ENCODE results near the gene DNAJC4.
A peak's percentile ranks its signal among the peaks of the same experiment; 100 is the strongest.
"Not testable (repeated sequence)": the region's sequence is repeated elsewhere in the genome, so short reads cannot be mapped to it uniquely, and the experiment has no call there.

DNAJC4 gene

DNA sequence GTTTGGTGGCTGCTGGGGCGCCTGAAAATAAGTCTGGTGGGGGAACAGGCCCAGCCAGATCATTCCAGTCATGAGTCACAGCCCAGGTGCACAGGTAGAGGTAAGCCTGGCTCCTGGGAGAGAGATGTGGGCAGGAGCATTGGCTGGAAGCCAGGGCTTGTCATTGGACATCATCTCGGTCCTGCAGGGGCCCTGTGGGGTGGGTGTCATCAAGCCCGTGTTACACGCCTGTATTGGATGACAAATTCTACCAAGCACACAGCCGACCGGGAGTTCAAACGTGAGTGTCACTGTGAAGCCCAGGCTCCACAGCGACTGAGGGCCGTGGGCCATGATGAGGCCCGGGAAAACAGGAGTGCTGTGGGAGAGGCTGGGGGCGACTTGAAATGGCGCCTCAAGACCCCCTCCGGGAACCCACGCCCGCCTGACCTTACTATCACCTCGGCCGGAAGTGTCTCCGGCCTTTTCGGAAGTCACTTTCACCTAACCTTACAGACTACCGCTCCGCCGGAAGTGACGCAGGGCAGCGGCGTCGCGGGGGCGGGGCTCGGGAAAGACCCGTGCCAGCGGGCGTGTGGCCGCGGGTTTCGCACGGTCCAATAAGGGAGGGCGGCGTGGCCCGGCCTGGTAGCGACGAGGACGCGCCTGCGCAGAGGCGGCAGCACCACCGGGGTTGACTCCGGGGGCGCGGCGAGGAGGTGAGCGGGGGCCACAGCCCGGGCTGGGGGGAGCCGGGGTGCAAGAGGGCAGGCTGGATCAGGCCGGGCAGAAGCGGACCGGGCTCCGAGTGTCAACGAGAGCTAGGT is 10.3 kb downstream of the DNAJC4 start, which contains the start of gene FKBP2:
Gene FKBP2 (plus strand): TSS at position 661 of the 806 bp plus-strand sequence. CDS start 1,293 bp downstream, outside the sequence.
- peak; percentile 89 for DNase-seq (ENCODE audit: low read depth)
- peak within 1 kb of the TSS; percentile 84 for H3K4me3 ChIP-seq (ENCODE audit: low read depth, low read length)

DNA sequence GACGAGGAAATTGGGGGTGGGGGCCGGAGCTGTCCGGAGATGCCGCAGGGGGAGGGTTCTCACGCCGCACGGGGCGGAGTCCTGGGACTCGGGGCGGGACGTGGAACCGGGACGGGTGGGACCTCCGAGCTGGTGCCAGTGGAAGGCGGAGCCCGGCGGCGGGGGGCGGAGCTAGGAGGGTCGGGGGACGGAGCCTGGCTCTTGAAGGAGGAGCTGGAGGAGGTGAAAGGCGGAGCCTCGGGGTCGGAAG is 10.8 kb downstream of the DNAJC4 start:
- DNase-seq (ENCODE audit: low read depth): peak; percentile 95
- H3K4me3 ChIP-seq (ENCODE audit: low read depth, low read length): peak overlapping the region; percentile 84

- DNase-seq (ENCODE audit: low read depth): no peak
- peak overlapping the region; percentile 84 for H3K4me3 ChIP-seq (ENCODE audit: low read depth, low read length)
Observed at GRCh38 chr11:64241491-64242374, 11.4 kb downstream of the DNAJC4 start.

- H3K4me3 ChIP-seq (ENCODE audit: low read depth, low read length): peak overlapping the region; percentile 84
- no peak for DNase-seq (ENCODE audit: low read depth)
Observed at GRCh38 chr11:64243236-64243854, 13.0 kb downstream of the DNAJC4 start.

GRCh38 chr11:64244107-64244506 is 13.8 kb downstream of the DNAJC4 start:
- peak overlapping the region; percentile 7 for H3K4me3 ChIP-seq (ENCODE audit: low read depth, low read length)

DNA sequence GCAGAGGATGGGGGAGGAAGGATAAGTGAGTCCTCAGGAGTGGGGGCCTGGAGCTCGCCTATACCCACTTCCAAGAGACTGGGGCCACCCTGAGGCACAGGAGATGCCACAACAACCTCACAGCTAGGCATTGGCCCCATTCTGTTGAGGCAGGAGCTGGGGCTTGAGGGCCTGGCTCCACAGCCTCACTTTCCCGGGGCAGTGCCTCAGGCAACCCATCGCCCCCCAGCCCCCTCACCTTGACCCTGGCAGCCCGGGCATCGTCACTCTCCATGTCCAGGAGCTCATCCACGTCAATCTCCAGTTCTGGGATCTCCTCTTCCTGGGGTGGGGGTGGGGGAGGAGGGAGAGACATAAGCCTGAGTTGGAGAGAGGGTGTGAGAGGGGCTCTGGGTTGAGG is 14.6 kb downstream of the DNAJC4 start:
- peak overlapping the region; percentile 91 for H3K4me3 ChIP-seq (ENCODE audit: low read depth, low read length)
- DNase-seq (ENCODE audit: low read depth): no peak

More at GRCh38 chr11:64244107-64244506, 13.8 kb downstream of the DNAJC4 start:
- DNase-seq (ENCODE audit: low read depth): no peak

GRCh38 chr11:64245401-64245796 is 15.1 kb downstream of the DNAJC4 start:
- no peak for DNase-seq (ENCODE audit: low read depth)
- peak overlapping the region; percentile 91 for H3K4me3 ChIP-seq (ENCODE audit: low read depth, low read length)

- peak; percentile 81 for DNase-seq (ENCODE audit: low read depth)
- H3K4me3 ChIP-seq (ENCODE audit: low read depth, low read length): peak overlapping the region; percentile 91
Observed at GRCh38 chr11:64245797-64246620, 15.7 kb downstream of the DNAJC4 start.

DNA sequence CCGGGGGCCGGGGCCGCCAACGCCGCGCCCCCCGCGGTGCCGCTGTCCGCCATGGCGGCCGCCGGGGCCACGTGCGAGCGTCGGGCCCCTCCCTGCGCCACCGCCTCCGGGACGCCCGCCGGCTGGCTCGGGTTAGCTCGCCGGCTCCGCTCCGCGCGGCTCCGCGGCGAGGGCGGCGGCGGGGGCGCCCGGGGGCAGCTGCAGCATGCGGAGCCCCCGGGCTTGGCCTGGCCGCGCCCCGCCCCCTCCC is 16.2 kb downstream of the DNAJC4 start:
- peak overlapping the region; percentile 91 for H3K4me3 ChIP-seq (ENCODE audit: low read depth, low read length)
- DNase-seq (ENCODE audit: low read depth): not testable (repeated sequence)

DNA sequence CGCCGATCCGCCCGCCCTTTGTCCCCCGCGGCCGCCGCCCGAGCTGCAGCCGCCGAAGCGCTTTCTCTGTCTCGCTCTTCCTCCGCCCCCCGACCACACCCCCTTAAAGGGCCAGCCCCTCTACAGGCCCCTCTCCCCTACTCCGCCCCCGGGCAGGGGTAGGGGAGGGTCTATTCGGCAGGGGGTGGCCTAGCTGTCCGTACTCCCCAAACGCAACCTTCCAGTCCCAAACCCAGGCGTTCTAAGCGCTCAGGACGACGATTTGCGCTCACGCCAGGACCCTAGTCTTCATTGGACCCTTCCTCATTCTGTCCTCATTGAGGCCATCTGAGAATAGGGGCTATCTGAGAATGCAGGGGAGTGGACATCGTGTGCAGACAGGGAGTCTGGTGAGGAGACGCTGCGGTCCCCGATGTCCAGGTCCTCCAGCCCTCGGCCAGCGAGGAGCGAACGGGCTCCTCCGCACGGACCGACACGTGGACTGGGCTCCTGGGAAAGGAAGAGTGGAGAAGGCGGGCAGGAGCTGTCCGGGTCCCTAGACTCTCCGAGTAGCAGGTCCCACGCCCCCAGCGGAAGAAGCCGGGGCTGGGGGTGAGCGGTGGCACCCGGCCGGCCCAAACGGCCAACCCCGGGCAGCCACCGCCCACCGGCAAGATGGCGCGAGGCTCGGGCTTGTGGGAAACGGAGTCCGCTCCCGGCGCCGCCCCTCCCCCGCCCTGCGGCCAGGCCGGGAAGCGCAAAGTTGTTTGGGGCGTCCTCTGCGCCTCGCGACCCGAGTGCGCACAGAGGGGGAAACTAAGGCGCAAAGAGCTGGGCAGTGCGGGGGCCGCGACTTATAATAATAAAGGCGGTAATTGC is 16.8 kb downstream of the DNAJC4 start, which contains the start of gene PPP1R14B:
Gene PPP1R14B (minus strand): TSS at position 73 of the 858 bp plus-strand sequence. CDS start 270 bp downstream, outside the sequence.
- DNase-seq (ENCODE audit: low read depth): peak; percentile 51
- peak within 1 kb of the TSS; percentile 91 for H3K4me3 ChIP-seq (ENCODE audit: low read depth, low read length)

DNA sequence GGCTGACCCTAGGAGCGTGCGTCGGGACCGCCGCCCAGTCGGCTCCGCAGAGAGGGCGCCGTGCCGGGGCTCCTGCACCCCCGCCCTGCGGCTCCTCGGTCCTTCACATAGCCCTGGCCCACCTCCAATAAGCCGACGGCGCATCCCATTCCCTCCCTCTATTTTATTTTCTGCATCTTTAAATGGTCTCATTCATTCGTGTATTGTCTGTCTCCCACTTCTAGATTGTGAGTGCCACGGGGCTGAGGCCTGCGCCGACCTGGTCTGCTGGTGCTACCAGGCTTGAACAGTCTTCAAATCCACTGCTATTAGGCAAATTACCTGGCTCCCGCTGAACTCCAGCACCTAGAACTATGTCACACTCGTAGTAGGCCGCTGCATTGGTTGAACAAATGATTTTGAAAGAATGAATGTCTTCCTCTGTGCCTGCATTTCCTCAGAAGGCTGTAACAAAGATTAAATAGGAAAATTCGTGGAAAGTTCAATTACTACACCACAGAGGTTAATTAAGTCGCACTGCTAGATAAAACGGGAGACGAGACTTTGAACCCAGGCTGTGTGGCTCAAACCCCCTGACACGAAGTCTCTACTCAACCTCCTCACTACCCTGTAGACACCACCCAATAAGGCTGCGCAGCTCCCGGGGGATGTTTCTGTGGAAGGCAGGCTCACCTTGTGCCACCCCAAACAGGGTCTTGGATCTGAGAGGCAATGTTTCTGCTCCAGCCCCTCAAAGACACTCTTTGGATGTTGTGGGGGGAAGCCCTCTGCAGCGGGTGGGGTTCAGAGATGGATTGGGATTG is 17.6 kb downstream of the DNAJC4 start:
- no peak for DNase-seq (ENCODE audit: low read depth)
- peak overlapping the region; percentile 72 for H3K4me3 ChIP-seq (ENCODE audit: low read depth, low read length)

DNA sequence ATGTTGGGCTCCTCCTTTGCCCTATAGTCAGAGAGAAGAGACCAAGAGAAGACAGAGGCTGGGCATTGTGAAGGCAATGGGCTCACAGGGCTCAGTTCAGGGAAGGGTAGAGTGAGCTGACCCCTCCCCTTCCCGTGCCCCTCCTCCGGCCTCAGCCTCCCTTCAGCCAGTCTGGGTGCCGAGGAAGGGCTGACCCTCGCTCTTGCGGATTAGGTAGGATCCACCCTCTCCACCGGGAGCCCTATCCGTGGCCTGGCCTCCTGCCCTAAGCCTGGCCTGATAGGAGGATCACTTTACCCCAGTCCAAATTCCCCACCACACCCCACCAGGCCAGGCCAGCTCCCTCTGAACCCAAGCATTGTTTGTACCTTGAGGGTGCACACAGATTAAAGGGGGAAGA is 18.2 kb downstream of the DNAJC4 start:
- no peak for DNase-seq (ENCODE audit: low read depth)
- H3K4me3 ChIP-seq (ENCODE audit: low read depth, low read length): no peak overlapping the region

- no peak for DNase-seq (ENCODE audit: low read depth)
Observed at GRCh38 chr11:64249038-64249437, 18.7 kb downstream of the DNAJC4 start.

DNA sequence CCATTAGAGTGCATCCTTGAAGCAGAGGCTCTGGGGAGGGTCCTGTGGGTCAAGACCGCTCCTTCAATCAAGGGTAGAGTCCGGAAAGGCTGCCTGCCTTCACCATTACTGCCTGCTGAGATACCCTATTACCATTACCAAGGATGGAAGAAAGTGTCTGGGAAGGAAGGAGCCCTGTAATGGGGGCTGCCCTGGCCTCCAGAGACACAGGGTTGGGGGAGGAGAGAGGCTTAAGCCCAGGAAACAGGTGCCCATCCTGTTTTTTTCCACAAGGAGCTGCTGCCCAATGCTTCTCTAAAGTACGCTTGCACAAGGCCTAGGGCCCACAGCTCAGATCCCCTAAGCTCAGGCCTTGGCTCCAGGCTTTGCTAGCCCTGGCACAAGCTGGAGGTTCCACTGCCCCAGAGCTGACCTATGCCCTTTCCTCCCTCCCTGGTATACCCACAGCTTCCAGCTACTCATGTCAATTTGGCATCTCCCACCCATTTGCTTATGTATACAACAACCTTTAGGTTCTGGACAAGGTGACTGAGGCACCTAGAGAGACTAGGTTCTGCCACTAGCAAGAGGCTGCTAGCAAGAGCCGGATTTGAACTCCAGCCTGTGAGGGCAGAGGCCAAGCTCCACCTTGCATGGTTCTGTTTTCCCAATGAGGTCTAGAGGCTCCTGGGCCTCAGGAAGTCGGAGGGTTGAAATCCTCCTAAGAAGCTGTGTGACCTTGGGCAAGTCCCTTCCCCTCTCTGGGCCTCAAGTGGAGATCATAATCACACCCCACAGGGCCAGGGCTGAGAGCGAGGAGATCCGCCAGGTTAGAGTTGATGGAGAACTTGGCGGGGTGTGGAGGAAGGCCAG is 19.4 kb downstream of the DNAJC4 start:
- DNase-seq (ENCODE audit: low read depth): no peak
- no peak overlapping the region for H3K4me3 ChIP-seq (ENCODE audit: low read depth, low read length)

More at GRCh38 chr11:64249038-64249437, 18.7 kb downstream of the DNAJC4 start:
- H3K4me3 ChIP-seq (ENCODE audit: low read depth, low read length): no peak overlapping the region

- DNase-seq (ENCODE audit: low read depth): no peak
Observed at GRCh38 chr11:64250415-64251015, 20.2 kb downstream of the DNAJC4 start.

DNA sequence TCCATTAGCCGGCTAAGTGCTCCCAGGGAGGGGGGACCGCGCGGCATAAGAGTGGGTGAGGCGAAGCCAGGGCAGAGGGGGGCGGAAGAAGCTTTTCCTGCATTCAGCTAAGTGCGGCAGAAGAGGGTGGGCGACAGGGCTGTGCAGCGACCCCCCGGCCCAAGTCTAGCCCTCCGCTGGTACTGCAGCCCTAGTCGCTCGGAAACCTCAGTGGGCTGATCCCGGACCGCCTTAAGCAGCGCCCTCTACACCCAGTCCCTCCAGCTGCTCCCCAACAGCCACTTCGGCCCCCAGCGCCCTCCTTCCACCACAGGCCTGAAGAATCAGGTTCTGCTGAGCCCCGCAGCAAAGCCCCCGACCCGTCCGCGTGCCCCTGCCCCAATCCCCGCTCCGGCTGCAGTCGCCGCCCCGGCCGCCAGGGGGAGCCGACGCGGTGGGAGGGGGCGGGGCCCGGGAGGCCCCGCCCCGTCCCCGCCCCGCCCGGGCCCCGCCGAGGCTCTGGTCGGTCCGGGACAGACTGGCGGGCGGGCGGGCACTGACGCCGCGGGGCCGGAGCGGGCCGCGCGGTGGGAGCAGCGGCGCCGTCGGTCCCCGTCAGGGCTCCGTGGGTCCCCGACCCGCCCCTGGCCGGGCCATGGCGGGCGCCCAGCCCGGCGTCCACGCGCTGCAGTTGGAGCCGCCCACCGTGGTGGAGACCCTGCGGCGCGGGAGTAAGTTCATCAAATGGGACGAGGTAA is 20.8 kb downstream of the DNAJC4 start, which contains the start of gene PLCB3:
Gene PLCB3 (plus strand): TSS at position 515 of the 737 bp plus-strand sequence. CDS start 120 bp downstream, at position 635.
- DNase-seq (ENCODE audit: low read depth): no peak
- H3K4me3 ChIP-seq (ENCODE audit: low read depth, low read length): peak within 1 kb of the TSS; percentile 76

More at GRCh38 chr11:64250415-64251015, 20.2 kb downstream of the DNAJC4 start:
- peak overlapping the region; percentile 76 for H3K4me3 ChIP-seq (ENCODE audit: low read depth, low read length)
